Measurements from ENCODE around the gene TRAF3IP1. TPM values are rescaled to one million over a fixed set of nuclear protein-coding genes. Genes with fewer than 3 reads are reported as not detected.
A peak's percentile ranks its signal among the peaks of the same experiment; 100 is the strongest.

Gene TRAF3IP1
- total RNA-seq, 4 donors from 2014 or later = 11.6 to 17.4 (median 15.7) TPM

DNA sequence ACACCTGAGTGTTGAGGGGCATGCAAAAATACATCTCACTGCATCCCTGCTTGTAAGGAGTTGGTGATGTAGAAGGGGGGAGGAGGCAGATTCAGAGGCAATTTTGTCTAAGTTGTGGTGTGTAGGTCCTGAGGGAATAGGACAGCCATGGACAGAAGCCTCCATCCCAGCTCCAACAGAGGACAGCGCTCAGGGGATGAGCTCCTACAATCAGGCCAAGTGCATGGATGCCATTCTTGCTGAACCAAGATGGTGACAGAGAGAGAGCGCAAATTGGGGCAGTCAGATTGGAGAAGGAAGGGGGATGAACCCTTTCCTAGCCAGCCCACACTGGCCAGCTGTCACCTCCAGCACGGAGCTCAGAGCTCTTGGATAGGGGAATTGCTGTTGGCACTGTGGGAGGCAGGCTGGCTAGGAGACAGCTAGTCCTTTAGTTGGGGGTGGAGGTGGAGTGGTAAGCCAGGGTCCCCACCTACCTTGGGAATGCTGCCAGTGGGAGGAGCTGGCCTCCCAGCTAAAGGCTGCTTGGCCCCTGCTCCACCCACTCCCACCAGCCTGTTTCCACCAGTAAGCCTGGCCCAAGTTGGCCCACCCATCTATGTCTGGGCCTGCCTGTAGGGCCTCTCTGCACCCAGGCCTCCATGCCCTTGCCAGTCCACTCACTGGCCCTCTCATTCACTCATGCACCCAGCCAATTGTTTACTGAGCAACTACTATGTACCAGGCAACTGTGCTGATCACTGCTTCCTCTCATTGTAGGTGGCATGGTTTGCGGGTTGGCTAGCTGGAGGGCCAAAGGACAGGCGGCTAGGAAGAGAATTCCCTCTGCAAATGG, 29.4 kb upstream of the TRAF3IP1 start:
- peak overlapping the region in 3 of 4 donors; percentile 10 to 97 (median 62) for H3K27ac ChIP-seq

DNA sequence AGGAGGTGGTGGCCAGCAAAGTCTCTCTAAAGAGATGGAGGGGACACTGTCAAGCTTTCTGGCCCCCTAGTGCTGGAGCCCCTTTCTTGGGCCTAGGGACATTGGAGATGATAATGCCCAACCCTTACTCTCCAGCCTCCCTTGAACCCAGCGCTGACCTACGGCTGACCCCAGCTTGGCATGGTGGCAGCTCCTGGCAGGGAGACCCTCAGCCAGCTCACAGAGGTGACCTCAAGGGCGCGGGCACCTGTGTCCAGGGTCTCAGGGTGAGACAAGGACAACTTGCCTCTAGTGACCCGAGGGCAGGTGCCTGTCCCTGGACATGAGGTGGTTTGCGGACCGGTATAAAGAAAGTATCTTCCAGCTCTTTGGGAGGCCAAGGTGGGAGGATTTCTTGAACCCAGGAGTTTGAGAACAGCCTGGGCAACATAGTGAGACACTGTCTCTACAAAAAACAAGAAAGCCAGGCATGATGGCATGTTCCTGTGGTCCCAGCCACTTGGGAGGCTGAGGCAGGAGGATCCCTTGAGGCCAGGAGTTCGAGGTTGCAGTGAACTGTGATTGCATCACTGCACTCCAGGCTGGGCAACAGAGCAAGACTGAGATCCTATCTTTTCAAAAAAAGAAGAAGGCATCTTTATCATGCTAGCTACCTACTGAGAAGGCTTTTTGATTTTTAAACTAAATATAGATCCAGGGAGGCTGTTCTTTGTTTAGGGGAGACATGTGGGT, 28.6 kb upstream of the TRAF3IP1 start:
- Histone ChIP-seq H3K4me3 (no peak overlapping the region), H3K4me1 (peaks cover 0 to 32% (median 15%) of the 10 kb centered on the region in 4 donors), H3K9me3 (no peaks in the 10 kb centered on the region), H3K27ac (peak overlapping the region in 1 of 4 donors; percentile 97), H3K27me3 (no peaks in the 10 kb centered on the region), H3K36me3 (no peaks in the 10 kb centered on the region)
- TF ChIP-seq, protein P1, sequence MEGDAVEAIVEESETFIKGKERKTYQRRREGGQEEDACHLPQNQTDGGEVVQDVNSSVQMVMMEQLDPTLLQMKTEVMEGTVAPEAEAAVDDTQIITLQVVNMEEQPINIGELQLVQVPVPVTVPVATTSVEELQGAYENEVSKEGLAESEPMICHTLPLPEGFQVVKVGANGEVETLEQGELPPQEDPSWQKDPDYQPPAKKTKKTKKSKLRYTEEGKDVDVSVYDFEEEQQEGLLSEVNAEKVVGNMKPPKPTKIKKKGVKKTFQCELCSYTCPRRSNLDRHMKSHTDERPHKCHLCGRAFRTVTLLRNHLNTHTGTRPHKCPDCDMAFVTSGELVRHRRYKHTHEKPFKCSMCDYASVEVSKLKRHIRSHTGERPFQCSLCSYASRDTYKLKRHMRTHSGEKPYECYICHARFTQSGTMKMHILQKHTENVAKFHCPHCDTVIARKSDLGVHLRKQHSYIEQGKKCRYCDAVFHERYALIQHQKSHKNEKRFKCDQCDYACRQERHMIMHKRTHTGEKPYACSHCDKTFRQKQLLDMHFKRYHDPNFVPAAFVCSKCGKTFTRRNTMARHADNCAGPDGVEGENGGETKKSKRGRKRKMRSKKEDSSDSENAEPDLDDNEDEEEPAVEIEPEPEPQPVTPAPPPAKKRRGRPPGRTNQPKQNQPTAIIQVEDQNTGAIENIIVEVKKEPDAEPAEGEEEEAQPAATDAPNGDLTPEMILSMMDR (IDR thresholded peaks at IDR 0.05) = no peak
- TF ChIP-seq EP300 (IDR thresholded peaks at IDR 0.05) = no peak
- no peak for TF ChIP-seq POLR2A (IDR thresholded peaks at IDR 0.05)
- 87 to 97% methylated on average over 4 to 8 of the region's 8 CpGs for WGBS, 2 donors
- DNase-seq (ENCODE audit: low spot score in 2 of 2) = no peak

More for the DNA sequence above, 29.4 kb upstream of the TRAF3IP1 start:
- no peaks in the 10 kb centered on the region for H3K27me3 ChIP-seq
- 95 to 96% methylated on average over 5 of the region's 5 CpGs for WGBS, 2 donors
- no peaks in the 10 kb centered on the region for H3K9me3 ChIP-seq
- no peak overlapping the region for H3K4me3 ChIP-seq
- no peak for DNase-seq (ENCODE audit: low spot score in 2 of 2)
- peaks cover 0 to 40% (median 19%) of the 10 kb centered on the region in 4 donors for H3K4me1 ChIP-seq
- no peaks in the 10 kb centered on the region for H3K36me3 ChIP-seq
- TF ChIP-seq POLR2A (IDR thresholded peaks at IDR 0.05) (no peak), EP300 (IDR thresholded peaks at IDR 0.05) (no peak)
- TF ChIP-seq, protein P1 (IDR thresholded peaks at IDR 0.05) = no peak

DNA sequence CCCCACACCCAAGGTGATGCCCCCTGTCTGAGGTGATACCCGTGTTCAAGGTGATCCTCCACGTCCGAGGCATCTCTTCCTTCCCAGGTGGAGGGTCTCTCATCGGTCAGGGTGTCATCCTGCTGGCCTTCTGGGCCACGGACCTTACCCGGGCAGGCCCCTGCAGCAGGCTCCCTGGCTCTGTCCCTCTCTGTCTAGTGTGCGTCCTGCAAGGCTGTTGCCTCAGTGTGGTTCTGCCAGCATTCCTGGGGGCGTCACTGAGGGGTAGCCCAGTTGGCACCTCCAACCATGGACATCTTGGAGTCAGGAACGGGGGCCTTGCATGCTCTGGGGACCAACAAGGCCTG, 26.3 kb upstream of the TRAF3IP1 start:
- no peak for DNase-seq (ENCODE audit: low spot score in 2 of 2)
- Histone ChIP-seq H3K4me1 (peaks cover 0 to 19% (median 3%) of the 10 kb centered on the region in 4 donors), H3K27me3 (no peaks in the 10 kb centered on the region), H3K4me3 (no peak overlapping the region), H3K9me3 (no peaks in the 10 kb centered on the region), H3K27ac (no peak overlapping the region), H3K36me3 (no peaks in the 10 kb centered on the region)
- TF ChIP-seq POLR2A (IDR thresholded peaks at IDR 0.05) (no peak), EP300 (IDR thresholded peaks at IDR 0.05) (no peak)
- TF ChIP-seq, protein P1 (IDR thresholded peaks at IDR 0.05) = no peak
- WGBS, 2 donors = 78 to 90% methylated on average over 8 to 9 of the region's 9 CpGs

DNA sequence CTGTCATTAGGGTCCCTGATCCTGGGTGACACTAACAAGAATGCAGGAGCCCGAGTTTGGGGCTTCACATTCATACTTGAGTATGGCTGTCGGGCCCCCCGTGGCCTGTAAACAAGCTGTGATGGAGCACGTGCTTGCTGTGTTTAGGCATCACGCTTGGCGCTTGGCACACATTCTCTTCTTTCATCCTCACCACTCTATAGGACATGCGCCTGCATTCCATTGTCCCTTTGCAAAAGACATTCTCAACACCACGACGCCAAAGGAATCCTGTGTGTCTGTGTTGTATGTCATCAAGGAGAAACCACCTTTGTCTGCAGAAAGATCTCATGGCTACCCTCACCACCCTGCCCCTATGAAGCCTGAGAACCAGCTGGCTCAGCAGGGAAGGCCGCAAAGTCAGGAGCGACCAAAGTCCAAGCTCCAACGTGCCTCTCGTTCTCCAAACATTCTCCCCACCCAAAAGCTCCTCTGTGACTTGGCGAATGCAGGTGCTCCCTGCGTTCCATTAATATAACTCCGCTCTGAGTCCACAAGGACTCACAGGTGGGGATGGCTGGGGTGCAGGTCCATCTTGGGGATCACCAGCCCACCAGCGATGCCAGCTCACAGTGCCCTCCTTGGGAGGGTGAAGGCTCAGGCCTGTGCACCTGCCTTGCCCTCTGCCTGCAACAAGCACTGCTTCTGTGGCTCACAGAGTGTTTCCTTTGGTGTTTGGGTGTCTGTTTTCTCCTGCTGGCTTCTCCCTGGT, 25.8 kb upstream of the TRAF3IP1 start:
- no peak overlapping the region for H3K4me3 ChIP-seq
- DNase-seq (ENCODE audit: low spot score in 2 of 2) = no peak
- H3K27ac ChIP-seq = no peak overlapping the region
- H3K36me3 ChIP-seq = no peaks in the 10 kb centered on the region
- 85 to 88% methylated on average over 16 to 17 of the region's 17 CpGs for WGBS, 2 donors
- H3K9me3 ChIP-seq = no peaks in the 10 kb centered on the region
- H3K4me1 ChIP-seq = peaks cover 0 to 16% (median 1%) of the 10 kb centered on the region in 4 donors
- H3K27me3 ChIP-seq = no peaks in the 10 kb centered on the region
- TF ChIP-seq POLR2A (IDR thresholded peaks at IDR 0.05) (no peak), EP300 (IDR thresholded peaks at IDR 0.05) (no peak)
- TF ChIP-seq, protein P1 (IDR thresholded peaks at IDR 0.05) = no peak
